Measurements from ENCODE around the gene HDDC3. TPM values are rescaled to one million over a fixed set of nuclear protein-coding genes. Genes with fewer than 3 reads are reported as not detected.
"Not testable (repeated sequence)": the region's sequence is repeated elsewhere in the genome, so short reads cannot be mapped to it uniquely, and the experiment has no call there.

The HDDC3 gene
- total RNA-seq, 1 experiment from 2014 or later, result 21.6 TPM

GRCh38 chr15:90901175-90902039 is 30.9 kb downstream of the HDDC3 start:
- intact Hi-C loops (cut with micrococcal nuclease; ENCODE audit: unreplicated experiment), result loop anchor here (1.0 to 5.0 kb wide), 2 partner anchors 33 to 371 kb away; no protein-coding TSS in a partner anchor
- TSS peak; percentile 65 for BruUV-seq (replicated peaks)
- H3K27me3 Mint-ChIP-seq (ENCODE audit: insufficient read depth, unreplicated experiment), result peaks cover 2% of the 10 kb centered on the region
- H3K36me3 Mint-ChIP-seq (ENCODE audit: insufficient read depth, unreplicated experiment), result peaks cover 11% of the 10 kb centered on the region
- Histone ChIP-seq H3K4me3 (ENCODE audit: low read depth, low read length) (peak overlapping the region; percentile 51), H3K9me3 (no peaks in the 10 kb centered on the region), H3K27me3 (replicated peaks; ENCODE audit: control insufficient read depth, insufficient read depth, low read length) (no peaks in the 10 kb centered on the region), H3K36me3 (ENCODE audit: control insufficient read depth, insufficient read depth, low read length) (no peaks in the 10 kb centered on the region), H3K4me1 (0 out of 2 replicates have a peak, but pooled peaks cover 7% of the 10 kb centered on the region)
- peak overlapping the region; percentile 67 for H3K27ac Mint-ChIP-seq (ENCODE audit: unreplicated experiment)
- POLR2A ChIA-PET, result interaction anchor here (0.5 to 0.6 kb wide), 2 partner anchors 111 to 121 kb away, joined by 3 to 5 read pairs; no protein-coding TSS in a partner anchor
- no peak for TF ChIP-seq CTCF (IDR thresholded peaks at IDR 0.05; ENCODE audit: insufficient read depth in 1 of 2, low read depth in 1 of 2, low read length in 1 of 2, severe bottlenecking in 1 of 2, unreplicated experiment in 1 of 2)
- H3K4me1 Mint-ChIP-seq (ENCODE audit: low read depth, unreplicated experiment), result no peaks in the 10 kb centered on the region
- CTCF ChIA-PET, result interaction anchor here (0.6 to 6.0 kb wide), 4 partner anchors 31 to 132 kb away, joined by 3 to 53 read pairs (median 14); partner anchors contain the start of genes HDDC3 and UNC45A
- H3K4me3 Mint-ChIP-seq (ENCODE audit: unreplicated experiment), result peak overlapping the region; percentile 89
- no peaks in the 10 kb centered on the region for H3K9me3 Mint-ChIP-seq (ENCODE audit: unreplicated experiment)
- no peak for DNase-seq

GRCh38 chr15:90897131-90897655 is 35.2 kb downstream of the HDDC3 start:
- H3K36me3 ChIP-seq (ENCODE audit: control insufficient read depth, insufficient read depth, low read length); BruUV-seq (replicated peaks); intact Hi-C loops (cut with micrococcal nuclease; ENCODE audit: unreplicated experiment); H3K27me3 Mint-ChIP-seq (ENCODE audit: insufficient read depth, unreplicated experiment); H3K4me1 ChIP-seq; H3K9me3 ChIP-seq; POLR2A ChIA-PET; H3K27ac Mint-ChIP-seq (ENCODE audit: unreplicated experiment); DNase-seq; H3K36me3 Mint-ChIP-seq (ENCODE audit: insufficient read depth, unreplicated experiment); H3K27me3 ChIP-seq (replicated peaks; ENCODE audit: control insufficient read depth, insufficient read depth, low read length); H3K4me1 Mint-ChIP-seq (ENCODE audit: low read depth, unreplicated experiment); H3K4me3 ChIP-seq (ENCODE audit: low read depth, low read length); H3K4me3 Mint-ChIP-seq (ENCODE audit: unreplicated experiment); H3K9me3 Mint-ChIP-seq (ENCODE audit: unreplicated experiment): not testable (repeated sequence)
- CTCF ChIA-PET, result interaction anchor here (2.0 kb wide), 1 partner anchor 38 kb away, joined by 5 read pairs; the partner anchor contains the start of gene UNC45A

GRCh38 chr15:90895571-90896117 is 36.7 kb downstream of the HDDC3 start:
- peak; percentile 8 to 19 for TF ChIP-seq CTCF (IDR thresholded peaks at IDR 0.05; ENCODE audit: insufficient read depth in 1 of 2, low read depth in 1 of 2, low read length in 1 of 2, severe bottlenecking in 1 of 2, unreplicated experiment in 1 of 2)
- POLR2A ChIA-PET, result no interaction called here
- Histone ChIP-seq H3K4me1 (no peaks in the 10 kb centered on the region), H3K9me3 (no peaks in the 10 kb centered on the region), H3K27me3 (replicated peaks; ENCODE audit: control insufficient read depth, insufficient read depth, low read length) (no peaks in the 10 kb centered on the region), H3K4me3 (ENCODE audit: low read depth, low read length) (no peak overlapping the region), H3K36me3 (ENCODE audit: control insufficient read depth, insufficient read depth, low read length) (no peaks in the 10 kb centered on the region)
- peaks cover 2% of the 10 kb centered on the region for H3K27me3 Mint-ChIP-seq (ENCODE audit: insufficient read depth, unreplicated experiment)
- CTCF ChIA-PET, result interaction anchor here (1.1 to 2.0 kb wide), 2 partner anchors 39 to 138 kb away, joined by 3 to 5 read pairs; partner anchors contain the start of gene UNC45A
- H3K27ac Mint-ChIP-seq (ENCODE audit: unreplicated experiment), result no peak overlapping the region
- H3K36me3 Mint-ChIP-seq (ENCODE audit: insufficient read depth, unreplicated experiment), result no peaks in the 10 kb centered on the region
- H3K4me1 Mint-ChIP-seq (ENCODE audit: low read depth, unreplicated experiment), result no peaks in the 10 kb centered on the region
- no TSS peak for BruUV-seq (replicated peaks)
- H3K4me3 Mint-ChIP-seq (ENCODE audit: unreplicated experiment), result no peak overlapping the region
- no peaks in the 10 kb centered on the region for H3K9me3 Mint-ChIP-seq (ENCODE audit: unreplicated experiment)
- DNase-seq, result no peak
- intact Hi-C loops (cut with micrococcal nuclease; ENCODE audit: unreplicated experiment), result no loop called here
